Lower leg skin (tissue), 4 donors: ENCODE data around the gene CERCAM. TPM values are rescaled to one million over a fixed set of nuclear protein-coding genes. Genes with fewer than 3 reads are reported as not detected.

ENCODE experiments used
- DNase-seq, 2 donors: peaks; one replicate each; pipeline ENCODE4 v3.0.0-alpha.2; 2019; ENCODE audit warnings: low spot score in 2 of 2
- H3K4me3 ChIP-seq: fragments of 200-600 bp; sonication (generic); 2 replicates; pipeline ENCODE4 v1.5.1; 2017; ENCODE audit warnings: mild to moderate bottlenecking, low read depth; ENCODE audit not compliant: poor library complexity, severe bottlenecking
- POLR2A ChIP-seq, 2 donors: fragments of 450-650 bp; IDR thresholded peaks; one replicate each; pipeline ENCODE4 v1.6.1; 2016 to 2017; ENCODE audit warnings: antibody characterized with exemption in 2 of 2, mild to moderate bottlenecking in 1 of 2, moderate library complexity in 1 of 2
- WGBS, 2 donors: methylation state at CpG; one replicate each; pipeline ENCODE4 v1.1.5; 2018; 5-methylcytosine and 5-hydroxymethylcytosine counted together
- intact Hi-C: fragments of 100-400 bp; cut with DNase I; formaldehyde crosslinking; loops from one replicate; pipeline ENCODE4 v1.15.0; 2023; ENCODE audit warnings: low total_unique reads
- total RNA-seq, 4 donors: library from RNA; depleted of rRNA; stranded (reverse); fragments of >200 nt; gene quantifications; one replicate each; pipeline ENCODE4 v1.1.0, GENCODE V29; 2016
- TF ChIP-seq, protein P1 (sequence below), 3 donors: fragments of 450-650 bp; IDR thresholded peaks; one replicate each; pipeline ENCODE4 v1.5.1; 2016; ENCODE audit warnings: antibody characterized with exemption in 3 of 3, mild to moderate bottlenecking in 3 of 3, moderate library complexity in 2 of 3

The CERCAM gene
- total RNA-seq, 4 donors from 2014 or later = 5.6 to 21.3 (median 7.3) TPM

DNA sequence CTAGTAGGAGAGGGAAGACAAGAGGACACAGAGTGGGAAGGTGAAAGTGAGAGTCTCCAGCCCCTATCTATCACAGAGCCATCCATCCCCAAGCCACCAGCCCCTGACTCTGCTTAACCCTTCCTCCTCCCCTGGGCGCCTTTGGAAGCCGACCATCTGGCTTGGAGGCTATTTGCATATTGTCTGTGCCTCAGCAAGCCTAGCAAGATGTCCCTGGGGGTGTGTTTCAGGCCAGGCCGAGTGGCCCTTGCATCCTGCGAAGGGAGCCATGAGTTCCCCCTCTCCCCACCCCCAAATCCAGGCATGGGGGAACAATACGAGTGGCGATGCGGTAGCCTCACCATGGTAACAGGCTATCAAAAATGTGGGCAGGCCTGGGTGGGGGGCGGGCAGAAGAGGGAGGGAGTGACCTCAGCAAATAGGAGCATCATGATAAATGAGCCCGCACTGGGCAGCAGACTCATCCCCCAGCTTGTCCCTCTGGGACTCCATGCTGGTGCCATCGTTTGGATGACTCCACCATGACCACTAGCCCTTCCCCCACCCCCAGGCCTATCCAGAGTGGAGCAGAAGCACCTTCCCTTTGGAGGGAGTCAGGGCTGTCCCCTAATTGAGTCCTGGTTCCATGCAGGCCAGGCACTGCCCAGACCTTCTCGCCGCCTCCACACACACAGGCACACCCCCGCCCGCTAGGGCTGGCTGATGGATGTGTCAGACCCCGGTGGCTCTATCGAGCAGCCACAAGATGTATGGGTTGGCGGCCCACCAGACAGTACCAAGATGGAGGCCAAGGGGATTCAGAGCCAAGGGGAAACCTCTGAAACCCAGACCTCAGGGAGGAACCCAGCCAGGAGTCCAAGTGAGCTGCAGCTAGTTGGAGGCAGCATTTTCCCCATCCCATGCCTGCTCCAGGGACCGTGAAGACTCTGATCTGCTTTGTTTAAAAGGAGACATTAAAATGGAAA, 34.9 kb upstream of the CERCAM start:
- intact Hi-C loops = no loop called here
- no peak for DNase-seq
- TF ChIP-seq, protein P1, sequence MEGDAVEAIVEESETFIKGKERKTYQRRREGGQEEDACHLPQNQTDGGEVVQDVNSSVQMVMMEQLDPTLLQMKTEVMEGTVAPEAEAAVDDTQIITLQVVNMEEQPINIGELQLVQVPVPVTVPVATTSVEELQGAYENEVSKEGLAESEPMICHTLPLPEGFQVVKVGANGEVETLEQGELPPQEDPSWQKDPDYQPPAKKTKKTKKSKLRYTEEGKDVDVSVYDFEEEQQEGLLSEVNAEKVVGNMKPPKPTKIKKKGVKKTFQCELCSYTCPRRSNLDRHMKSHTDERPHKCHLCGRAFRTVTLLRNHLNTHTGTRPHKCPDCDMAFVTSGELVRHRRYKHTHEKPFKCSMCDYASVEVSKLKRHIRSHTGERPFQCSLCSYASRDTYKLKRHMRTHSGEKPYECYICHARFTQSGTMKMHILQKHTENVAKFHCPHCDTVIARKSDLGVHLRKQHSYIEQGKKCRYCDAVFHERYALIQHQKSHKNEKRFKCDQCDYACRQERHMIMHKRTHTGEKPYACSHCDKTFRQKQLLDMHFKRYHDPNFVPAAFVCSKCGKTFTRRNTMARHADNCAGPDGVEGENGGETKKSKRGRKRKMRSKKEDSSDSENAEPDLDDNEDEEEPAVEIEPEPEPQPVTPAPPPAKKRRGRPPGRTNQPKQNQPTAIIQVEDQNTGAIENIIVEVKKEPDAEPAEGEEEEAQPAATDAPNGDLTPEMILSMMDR (IDR thresholded peaks at IDR 0.05) = no peak
- TF ChIP-seq POLR2A (IDR thresholded peaks at IDR 0.05) = no peak
- WGBS, 2 donors = 88 to 90% methylated on average over 17 to 18 of the region's 18 CpGs
- no peak overlapping the region for H3K4me3 ChIP-seq

DNA sequence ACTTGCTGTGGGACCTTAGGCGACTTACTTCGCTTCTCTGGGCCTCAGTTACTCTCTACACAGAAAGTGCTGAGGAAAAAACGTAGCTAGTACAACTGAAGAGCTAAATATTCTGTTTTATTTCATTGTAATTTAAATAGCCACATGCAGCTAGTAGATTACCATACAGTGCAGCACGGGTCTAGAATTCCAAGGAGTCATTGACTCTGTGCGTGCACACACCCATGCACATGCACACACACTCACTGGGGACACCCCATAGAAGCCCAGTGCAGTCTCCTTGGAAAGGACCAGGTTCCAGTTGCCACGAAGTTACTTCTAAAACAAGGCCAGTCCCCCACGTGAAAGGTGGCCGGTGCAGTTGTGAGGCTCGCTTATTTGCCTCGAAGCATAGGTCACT, 32.5 kb upstream of the CERCAM start:
- DNase-seq = no peak
- no peak overlapping the region for H3K4me3 ChIP-seq
- TF ChIP-seq, protein P1 (IDR thresholded peaks at IDR 0.05) = no peak
- no peak for TF ChIP-seq POLR2A (IDR thresholded peaks at IDR 0.05)
- intact Hi-C loops = no loop called here
- 86 to 90% methylated on average over 10 of the region's 10 CpGs for WGBS, 2 donors

DNA sequence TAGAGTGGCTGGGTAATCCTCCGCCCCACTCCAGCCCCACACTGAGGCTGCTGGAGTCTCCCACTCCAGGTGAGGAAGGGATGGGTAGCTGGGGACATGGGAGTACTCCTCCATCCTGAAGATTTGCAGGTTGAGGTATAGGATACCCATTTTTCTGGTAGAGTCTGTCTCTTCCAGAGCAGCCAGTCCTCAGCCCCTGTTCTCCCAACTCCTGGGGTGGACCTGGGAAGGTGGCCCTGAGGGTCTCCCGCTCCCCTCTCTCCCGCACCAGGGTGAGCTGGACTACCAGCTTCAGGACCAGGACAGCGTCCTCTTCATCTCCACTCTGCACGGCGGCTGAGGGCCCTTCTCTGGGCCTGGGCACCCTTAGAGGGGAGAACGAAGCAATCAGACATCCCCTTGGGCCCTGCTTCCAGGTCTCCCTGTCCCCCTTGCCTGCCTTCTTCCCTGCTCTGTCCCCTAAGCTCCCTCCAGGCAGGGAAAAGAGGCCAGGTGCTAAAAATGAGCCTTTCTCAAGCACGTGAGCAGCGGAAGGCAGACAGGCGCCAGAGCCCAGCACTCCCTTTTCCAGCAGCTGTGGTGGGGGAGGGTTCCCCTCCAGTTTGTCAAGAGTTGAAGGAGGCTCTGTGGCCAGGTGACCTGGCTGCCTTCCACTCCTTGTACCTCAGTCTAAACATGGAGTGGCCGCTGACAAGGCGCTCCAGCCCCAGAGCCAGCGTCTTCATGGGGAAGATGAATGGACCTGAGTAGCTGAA, 31.1 kb upstream of the CERCAM start:
- no peak for DNase-seq
- WGBS, 2 donors = 89 to 93% methylated on average over 11 to 13 of the region's 13 CpGs
- TF ChIP-seq, protein P1 (IDR thresholded peaks at IDR 0.05) = no peak
- H3K4me3 ChIP-seq = no peak overlapping the region
- intact Hi-C loops = no loop called here

DNA sequence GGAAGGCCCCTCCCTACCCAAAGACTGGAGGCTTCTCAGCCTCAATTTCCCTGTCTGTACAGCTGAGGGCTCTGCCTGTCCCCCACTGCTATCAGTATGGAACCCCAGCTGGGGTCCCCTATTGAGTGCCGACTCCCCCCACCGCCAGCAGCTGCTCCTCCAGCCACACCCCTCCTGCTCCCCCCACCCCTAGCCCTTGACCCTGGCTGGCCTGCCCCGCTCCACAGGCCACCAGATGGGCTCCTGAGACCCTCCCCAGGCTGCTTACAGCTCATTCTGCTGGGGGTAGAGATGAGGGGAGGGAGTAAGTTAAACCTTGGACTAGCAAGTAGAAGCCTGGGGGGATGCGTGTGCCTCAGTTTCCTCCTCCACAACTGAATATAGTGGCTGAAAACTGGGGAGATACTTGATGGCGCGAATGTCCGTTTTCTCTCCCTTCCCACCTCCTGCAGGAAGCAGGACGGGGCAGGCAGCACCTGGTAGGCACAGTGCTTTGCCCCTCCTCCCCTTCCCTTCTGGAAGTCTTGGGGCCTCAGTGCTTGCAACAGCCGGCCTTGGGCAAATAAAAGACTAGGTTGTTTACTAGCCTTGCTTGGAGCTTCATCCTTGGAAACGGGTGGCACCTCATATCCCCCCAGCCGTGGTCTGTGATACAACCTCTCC, 30.4 kb upstream of the CERCAM start:
- 87 to 88% methylated on average over 10 to 11 of the region's 11 CpGs for WGBS, 2 donors
- TF ChIP-seq, protein P1 (IDR thresholded peaks at IDR 0.05) = no peak
- no peak for TF ChIP-seq POLR2A (IDR thresholded peaks at IDR 0.05)
- intact Hi-C loops = no loop called here
- no peak for DNase-seq
- no peak overlapping the region for H3K4me3 ChIP-seq

DNA sequence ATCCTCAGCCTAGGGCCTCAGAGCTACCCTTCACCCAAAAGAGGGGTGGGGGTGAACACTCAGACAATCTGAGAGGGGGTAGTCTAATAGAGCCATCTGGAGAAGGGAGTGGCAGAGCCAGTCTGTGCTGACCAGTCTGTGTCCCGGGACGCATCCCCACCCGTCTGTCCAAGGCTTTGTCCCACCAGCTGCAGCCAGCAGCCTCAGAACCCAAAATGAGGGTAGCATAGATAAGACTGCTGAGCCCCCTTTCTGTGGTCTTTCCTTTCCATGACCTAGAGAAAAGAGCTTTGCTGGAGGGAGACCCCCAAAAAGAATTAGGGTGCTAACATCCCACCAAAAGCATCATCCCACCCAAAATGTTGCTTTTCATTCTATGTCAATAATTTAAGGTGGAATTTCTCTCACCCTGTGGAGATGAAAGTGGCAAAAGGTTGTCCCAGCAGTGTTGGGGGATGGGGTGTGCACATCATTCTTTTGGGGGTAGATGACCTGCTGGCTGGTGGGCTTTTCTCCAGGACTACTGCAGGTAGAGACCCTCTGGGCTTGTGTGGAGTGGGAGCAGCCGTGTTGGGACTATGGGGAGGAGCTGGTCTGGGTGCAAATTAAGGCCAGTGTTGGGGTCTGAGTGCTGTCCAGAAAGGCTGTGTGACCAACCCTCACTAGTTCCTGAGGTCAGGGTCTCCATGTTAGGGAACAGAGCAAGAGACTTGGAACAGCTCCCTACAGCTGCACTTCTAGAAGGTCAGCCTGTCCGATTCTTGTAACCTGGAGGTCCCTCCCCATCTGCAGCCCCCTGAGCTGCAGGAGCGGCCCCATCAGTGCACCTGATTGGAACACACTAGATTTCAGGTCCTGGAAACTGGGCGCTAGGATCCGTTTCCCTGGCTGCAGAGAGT, 29.6 kb upstream of the CERCAM start:
- no peak for TF ChIP-seq POLR2A (IDR thresholded peaks at IDR 0.05)
- TF ChIP-seq, protein P1 (IDR thresholded peaks at IDR 0.05) = no peak
- no peak for DNase-seq
- 83 to 84% methylated on average over 8 of the region's 8 CpGs for WGBS, 2 donors
- no peak overlapping the region for H3K4me3 ChIP-seq
- intact Hi-C loops = no loop called here
